K562 (cell line): ENCODE results near the gene UNC5B. TPM values are rescaled to one million over a fixed set of nuclear protein-coding genes. Genes with fewer than 3 reads are reported as not detected.

Experiments
- BDP1 ChIP-seq: IDR thresholded peaks from 3 replicates; pipeline ENCODE4 v1.6.1; 2011; ENCODE audit not compliant: insufficient read length, insufficient read depth
- HDAC2 ChIP-seq: fragments of 450-650 bp; IDR thresholded peaks from 2 replicates; pipeline ENCODE4 v1.6.1; 2016; ENCODE audit warnings: mild to moderate bottlenecking
- KLF1 ChIP-seq: fragments of 450-650 bp; IDR thresholded peaks from 2 replicates; pipeline ENCODE4 v1.6.1; 2016; ENCODE audit warnings: missing genetic modification characterization, missing compliant biosample characterization
- NFRKB ChIP-seq: fragments of 450-650 bp; IDR thresholded peaks from 2 replicates; pipeline ENCODE4 v1.6.1; 2016; ENCODE audit warnings: low read depth
- SNIP1 ChIP-seq: fragments of 450-650 bp; IDR thresholded peaks from 2 replicates; pipeline ENCODE4 v1.7.1; 2017; ENCODE audit warnings: low read depth, mild to moderate bottlenecking
- SRSF3 ChIP-seq: fragments of 200-400 bp; formaldehyde crosslinking; IDR thresholded peaks from 2 replicates; pipeline ENCODE4 v1.6.1; 2016; ENCODE audit warnings: mild to moderate bottlenecking, low read length, moderate library complexity; ENCODE audit not compliant: insufficient read depth
- TCF7L2 ChIP-seq: fragments of 150-350 bp; IDR thresholded peaks from 2 replicates; pipeline ENCODE4 v1.6.1; 2016; ENCODE audit warnings: low read depth, mild to moderate bottlenecking, low read length, moderate library complexity
- TEAD1 ChIP-seq, 2 experiments: fragments of 450-650 bp in 1 of 2; sonication (generic) in 1 of 2; formaldehyde crosslinking; IDR thresholded peaks; 2 replicates each; pipeline versions ENCODE4 v1.4.0 to v1.8.0; 2020 to 2022; ENCODE audit warnings: mild to moderate bottlenecking in 2 of 2, missing genetic modification reagents in 1 of 2
- ZNF551 ChIP-seq: fragments of 250-450 bp; sonication (Bioruptor Pico); IDR thresholded peaks from 2 replicates; pipeline ENCODE4 v1.5.0; 2021; ENCODE audit warnings: mild to moderate bottlenecking, moderate library complexity
- ZNF780A ChIP-seq: fragments of 250-450 bp; sonication (Bioruptor Pico); IDR thresholded peaks from 2 replicates; pipeline ENCODE4 v1.5.0; 2021; ENCODE audit warnings: mild to moderate bottlenecking
- polyA plus RNA-seq, 8 experiments: library from polyadenylated mRNA; depleted of rRNA in 4 of 8; stranded (reverse) in 5 of 8; unstranded in 3 of 8; fragments of >200 nt; fragmentation: Nextera tagmentation in 2 of 8; fragmentation: Illumina TruSeq in 1 of 8; extraction: Ambion mirVana in 2 of 8; extraction: Trizol in 1 of 8; gene quantifications; 2 replicates each; pipeline versions ENCODE4 v1.2.1 to v1.2.3, GENCODE V29; 2011 to 2014; ENCODE audit warnings: inconsistent platforms in 1 of 8, missing spikeins in 1 of 8
- total RNA-seq, 7 experiments: library from RNA; depleted of rRNA in 6 of 7; stranded (reverse); fragments of >200 nt in 6 of 7; fragmentation: Illumina TruSeq in 2 of 7; extraction: Trizol in 2 of 7; gene quantifications; 2 replicates each; pipeline versions ENCODE4 v1.2.1 to v1.2.3, GENCODE V29; 2011 to 2021; ENCODE audit warnings: low replicate concordance in 1 of 7
- TF ChIP-seq, protein P1 (sequence below): sonication (generic); formaldehyde crosslinking; IDR thresholded peaks from 2 replicates; pipeline ENCODE4 v1.8.1; 2023; ENCODE audit warnings: mild to moderate bottlenecking, missing genetic modification reagents, moderate library complexity
- TF ChIP-seq, protein P2 (sequence below), 3 experiments: fragments of 200-800 bp in 1 of 3; sonication (Bioruptor generic) in 1 of 3; sonication (generic) in 1 of 3; formaldehyde crosslinking in 1 of 3; IDR thresholded peaks; 2 replicates each; pipeline versions ENCODE4 v1.6.1 to v1.8.0; 2016 to 2022; ENCODE audit warnings: mild to moderate bottlenecking in 2 of 3, missing compliant biosample characterization in 2 of 3, missing genetic modification characterization in 2 of 3, missing genetic modification reagents in 1 of 3
- TF ChIP-seq, protein P3 (sequence below): fragments of 200-800 bp; sonication (Bioruptor generic); IDR thresholded peaks from 2 replicates; pipeline ENCODE4 v1.6.1; 2017; ENCODE audit warnings: missing genetic modification characterization, missing compliant biosample characterization
- TF ChIP-seq, protein P4 (sequence below): fragments of 250-450 bp; sonication (Bioruptor Pico); IDR thresholded peaks from 2 replicates; pipeline ENCODE4 v1.5.0; 2020; ENCODE audit warnings: mild to moderate bottlenecking
- TF ChIP-seq, protein P5 (sequence below), 2 experiments: fragments of 450-650 bp; IDR thresholded peaks; 2 replicates each; pipeline ENCODE4 v1.6.1; 2018; ENCODE audit warnings: mild to moderate bottlenecking in 2 of 2, low read depth in 1 of 2; ENCODE audit not compliant: partially characterized antibody in 2 of 2

The UNC5B gene
- total and polyA plus RNA-seq, 9 of the 15 experiments (the other 6 are each of a cell fraction or from before 2014, with no cell fraction given): 0.10 to 8.4 (median 2.1) TPM

DNA sequence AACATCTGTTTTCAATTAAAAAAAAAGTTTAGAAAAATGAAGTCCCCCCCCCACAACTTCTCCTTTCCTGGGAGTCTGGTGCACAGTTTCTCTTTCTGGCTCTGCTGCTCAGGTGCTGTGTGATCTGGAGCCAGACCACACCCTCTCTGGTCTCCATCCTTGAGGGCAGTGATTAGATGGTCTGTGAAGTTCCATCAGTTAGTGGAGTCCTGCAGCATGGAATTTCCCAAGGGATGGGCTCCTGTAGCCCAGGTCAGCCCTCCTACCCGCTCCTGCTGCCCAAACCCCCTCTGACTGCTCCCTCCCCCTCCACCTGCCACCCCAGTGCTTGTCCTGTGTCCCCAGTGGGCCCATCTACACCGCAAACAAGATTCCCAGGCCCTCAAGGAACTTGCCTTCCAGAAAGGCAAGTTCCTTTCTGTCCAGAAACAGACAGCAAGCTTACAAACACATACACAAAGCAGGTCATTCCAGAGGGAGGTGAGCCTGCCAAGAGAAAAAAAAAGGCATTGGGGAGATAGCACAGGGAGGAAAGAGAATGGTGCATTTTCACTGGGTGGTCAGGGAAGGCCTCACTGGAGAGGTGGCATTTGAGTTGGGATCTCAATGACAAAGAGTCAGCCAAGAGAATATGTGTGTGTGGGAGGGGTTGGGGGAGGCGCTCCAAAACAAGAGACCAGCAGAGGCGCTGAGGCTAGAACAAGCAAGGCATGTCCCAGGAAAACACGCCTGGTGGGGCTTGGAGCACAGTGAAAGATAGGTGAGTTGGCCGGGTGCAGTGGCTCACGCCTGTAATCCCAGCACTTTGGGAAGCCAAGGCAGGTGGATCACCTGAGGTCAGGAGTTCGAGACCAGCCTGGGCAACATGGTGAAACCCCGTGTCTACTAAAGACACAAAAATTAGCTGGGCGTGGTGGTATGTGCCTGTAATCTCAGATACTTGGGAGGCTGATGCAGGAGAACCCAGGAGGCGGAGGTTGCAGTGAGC, 57.2 kb downstream of the UNC5B start (continued):
- TF ChIP-seq, protein P1, sequence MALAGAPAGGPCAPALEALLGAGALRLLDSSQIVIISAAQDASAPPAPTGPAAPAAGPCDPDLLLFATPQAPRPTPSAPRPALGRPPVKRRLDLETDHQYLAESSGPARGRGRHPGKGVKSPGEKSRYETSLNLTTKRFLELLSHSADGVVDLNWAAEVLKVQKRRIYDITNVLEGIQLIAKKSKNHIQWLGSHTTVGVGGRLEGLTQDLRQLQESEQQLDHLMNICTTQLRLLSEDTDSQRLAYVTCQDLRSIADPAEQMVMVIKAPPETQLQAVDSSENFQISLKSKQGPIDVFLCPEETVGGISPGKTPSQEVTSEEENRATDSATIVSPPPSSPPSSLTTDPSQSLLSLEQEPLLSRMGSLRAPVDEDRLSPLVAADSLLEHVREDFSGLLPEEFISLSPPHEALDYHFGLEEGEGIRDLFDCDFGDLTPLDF (CRISPR knock-in tag): no peak
- TF ChIP-seq ZNF780A (CRISPR knock-in tag) (no peak), KLF1 (tag) (0 out of 2 replicates have a peak, but pooled peaks have one; percentile 44), SRSF3 (no peak), NFRKB (0 out of 2 replicates have a peak, but pooled peaks have one; percentile 21), SNIP1 (no peak), BDP1 (no peak), TEAD1 (CRISPR knock-in tag; IDR thresholded peaks at IDR 0.05) (no peak), ZNF551 (CRISPR knock-in tag) (no peak), TCF7L2 (no peak), HDAC2 (peak; percentile 65)
- TF ChIP-seq, protein P2, sequence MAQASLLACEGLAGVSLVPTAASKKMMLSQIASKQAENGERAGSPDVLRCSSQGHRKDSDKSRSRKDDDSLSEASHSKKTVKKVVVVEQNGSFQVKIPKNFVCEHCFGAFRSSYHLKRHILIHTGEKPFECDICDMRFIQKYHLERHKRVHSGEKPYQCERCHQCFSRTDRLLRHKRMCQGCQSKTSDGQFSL (CRISPR knock-in tag; IDR thresholded peaks at IDR 0.05): peak; percentile 27; the same call in 1 of the 2 replicates
- TF ChIP-seq, protein P2 (tag; IDR thresholded peaks at IDR 0.05): no peak
- TF ChIP-seq, protein P3, sequence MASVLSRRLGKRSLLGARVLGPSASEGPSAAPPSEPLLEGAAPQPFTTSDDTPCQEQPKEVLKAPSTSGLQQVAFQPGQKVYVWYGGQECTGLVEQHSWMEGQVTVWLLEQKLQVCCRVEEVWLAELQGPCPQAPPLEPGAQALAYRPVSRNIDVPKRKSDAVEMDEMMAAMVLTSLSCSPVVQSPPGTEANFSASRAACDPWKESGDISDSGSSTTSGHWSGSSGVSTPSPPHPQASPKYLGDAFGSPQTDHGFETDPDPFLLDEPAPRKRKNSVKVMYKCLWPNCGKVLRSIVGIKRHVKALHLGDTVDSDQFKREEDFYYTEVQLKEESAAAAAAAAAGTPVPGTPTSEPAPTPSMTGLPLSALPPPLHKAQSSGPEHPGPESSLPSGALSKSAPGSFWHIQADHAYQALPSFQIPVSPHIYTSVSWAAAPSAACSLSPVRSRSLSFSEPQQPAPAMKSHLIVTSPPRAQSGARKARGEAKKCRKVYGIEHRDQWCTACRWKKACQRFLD (CRISPR knock-in tag): peak; percentile 55; the same call in 1 of the 2 replicates
- TF ChIP-seq, protein P4, sequence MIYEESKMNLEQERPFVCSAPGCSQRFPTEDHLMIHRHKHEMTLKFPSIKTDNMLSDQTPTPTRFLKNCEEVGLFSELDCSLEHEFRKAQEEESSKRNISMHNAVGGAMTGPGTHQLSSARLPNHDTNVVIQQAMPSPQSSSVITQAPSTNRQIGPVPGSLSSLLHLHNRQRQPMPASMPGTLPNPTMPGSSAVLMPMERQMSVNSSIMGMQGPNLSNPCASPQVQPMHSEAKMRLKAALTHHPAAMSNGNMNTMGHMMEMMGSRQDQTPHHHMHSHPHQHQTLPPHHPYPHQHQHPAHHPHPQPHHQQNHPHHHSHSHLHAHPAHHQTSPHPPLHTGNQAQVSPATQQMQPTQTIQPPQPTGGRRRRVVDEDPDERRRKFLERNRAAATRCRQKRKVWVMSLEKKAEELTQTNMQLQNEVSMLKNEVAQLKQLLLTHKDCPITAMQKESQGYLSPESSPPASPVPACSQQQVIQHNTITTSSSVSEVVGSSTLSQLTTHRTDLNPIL (CRISPR knock-in tag): no peak
- TF ChIP-seq, protein P5, sequence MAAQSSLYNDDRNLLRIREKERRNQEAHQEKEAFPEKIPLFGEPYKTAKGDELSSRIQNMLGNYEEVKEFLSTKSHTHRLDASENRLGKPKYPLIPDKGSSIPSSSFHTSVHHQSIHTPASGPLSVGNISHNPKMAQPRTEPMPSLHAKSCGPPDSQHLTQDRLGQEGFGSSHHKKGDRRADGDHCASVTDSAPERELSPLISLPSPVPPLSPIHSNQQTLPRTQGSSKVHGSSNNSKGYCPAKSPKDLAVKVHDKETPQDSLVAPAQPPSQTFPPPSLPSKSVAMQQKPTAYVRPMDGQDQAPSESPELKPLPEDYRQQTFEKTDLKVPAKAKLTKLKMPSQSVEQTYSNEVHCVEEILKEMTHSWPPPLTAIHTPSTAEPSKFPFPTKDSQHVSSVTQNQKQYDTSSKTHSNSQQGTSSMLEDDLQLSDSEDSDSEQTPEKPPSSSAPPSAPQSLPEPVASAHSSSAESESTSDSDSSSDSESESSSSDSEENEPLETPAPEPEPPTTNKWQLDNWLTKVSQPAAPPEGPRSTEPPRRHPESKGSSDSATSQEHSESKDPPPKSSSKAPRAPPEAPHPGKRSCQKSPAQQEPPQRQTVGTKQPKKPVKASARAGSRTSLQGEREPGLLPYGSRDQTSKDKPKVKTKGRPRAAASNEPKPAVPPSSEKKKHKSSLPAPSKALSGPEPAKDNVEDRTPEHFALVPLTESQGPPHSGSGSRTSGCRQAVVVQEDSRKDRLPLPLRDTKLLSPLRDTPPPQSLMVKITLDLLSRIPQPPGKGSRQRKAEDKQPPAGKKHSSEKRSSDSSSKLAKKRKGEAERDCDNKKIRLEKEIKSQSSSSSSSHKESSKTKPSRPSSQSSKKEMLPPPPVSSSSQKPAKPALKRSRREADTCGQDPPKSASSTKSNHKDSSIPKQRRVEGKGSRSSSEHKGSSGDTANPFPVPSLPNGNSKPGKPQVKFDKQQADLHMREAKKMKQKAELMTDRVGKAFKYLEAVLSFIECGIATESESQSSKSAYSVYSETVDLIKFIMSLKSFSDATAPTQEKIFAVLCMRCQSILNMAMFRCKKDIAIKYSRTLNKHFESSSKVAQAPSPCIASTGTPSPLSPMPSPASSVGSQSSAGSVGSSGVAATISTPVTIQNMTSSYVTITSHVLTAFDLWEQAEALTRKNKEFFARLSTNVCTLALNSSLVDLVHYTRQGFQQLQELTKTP (IDR thresholded peaks at IDR 0.05; ENCODE audit: low read depth in 1 of 2, partially characterized antibody in 2 of 2): peak in 1 of 2 experiments; percentile 32
